ENCODE measurements around the gene IDI1.

The IDI1 gene

GRCh38 chr10:1089017-1089689, 40.2 kb upstream of the IDI1 start:
- no peak for TF ChIP-seq CTCF (IDR thresholded peaks at IDR 0.05; ENCODE audit: extremely low read depth, missing control alignments)
- DNase-seq (ENCODE audit: low spot score) = no peak

GRCh38 chr10:1086787-1087186, 37.9 kb upstream of the IDI1 start:
- no peak for DNase-seq (ENCODE audit: low spot score)
- TF ChIP-seq CTCF (IDR thresholded peaks at IDR 0.05; ENCODE audit: extremely low read depth, missing control alignments) = no peak

- TF ChIP-seq CTCF (IDR thresholded peaks at IDR 0.05; ENCODE audit: extremely low read depth, missing control alignments) = no peak
- no peak for DNase-seq (ENCODE audit: low spot score)
These were observed 36.3 kb upstream of the IDI1 start for GRCh38 chr10:1085258-1085657.

GRCh38 chr10:1084011-1084950, 35.4 kb upstream of the IDI1 start:
- DNase-seq (ENCODE audit: low spot score) = no peak
- TF ChIP-seq CTCF (IDR thresholded peaks at IDR 0.05; ENCODE audit: extremely low read depth, missing control alignments) = no peak

- TF ChIP-seq CTCF (IDR thresholded peaks at IDR 0.05; ENCODE audit: extremely low read depth, missing control alignments) = no peak
- DNase-seq (ENCODE audit: low spot score) = no peak
These were observed 34.7 kb upstream of the IDI1 start for GRCh38 chr10:1083581-1083980.

GRCh38 chr10:1078668-1079067, 29.7 kb upstream of the IDI1 start:
- TF ChIP-seq CTCF (IDR thresholded peaks at IDR 0.05; ENCODE audit: extremely low read depth, missing control alignments) = no peak

GRCh38 chr10:1074748-1075308, 25.9 kb upstream of the IDI1 start:
- no peak for DNase-seq (ENCODE audit: low spot score)

More at GRCh38 chr10:1078668-1079067, 29.7 kb upstream of the IDI1 start:
- DNase-seq (ENCODE audit: low spot score) = no peak

More at GRCh38 chr10:1074748-1075308, 25.9 kb upstream of the IDI1 start:
- no peak for TF ChIP-seq CTCF (IDR thresholded peaks at IDR 0.05; ENCODE audit: extremely low read depth, missing control alignments)

Measured in GM20000 (cell line).